GOT3 (cell line): Measurements from ENCODE around the gene ADAMTS14.
"Not testable (repeated sequence)": the region's sequence is repeated elsewhere in the genome, so short reads cannot be mapped to it uniquely, and the experiment has no call there.

ENCODE experiments used
- DNase-seq: peaks from one replicate; lab custom pipeline; 2025; ENCODE audit warnings: mixed read lengths; lab: John Stamatoyannopoulos, UW

The ADAMTS14 gene, protein sequence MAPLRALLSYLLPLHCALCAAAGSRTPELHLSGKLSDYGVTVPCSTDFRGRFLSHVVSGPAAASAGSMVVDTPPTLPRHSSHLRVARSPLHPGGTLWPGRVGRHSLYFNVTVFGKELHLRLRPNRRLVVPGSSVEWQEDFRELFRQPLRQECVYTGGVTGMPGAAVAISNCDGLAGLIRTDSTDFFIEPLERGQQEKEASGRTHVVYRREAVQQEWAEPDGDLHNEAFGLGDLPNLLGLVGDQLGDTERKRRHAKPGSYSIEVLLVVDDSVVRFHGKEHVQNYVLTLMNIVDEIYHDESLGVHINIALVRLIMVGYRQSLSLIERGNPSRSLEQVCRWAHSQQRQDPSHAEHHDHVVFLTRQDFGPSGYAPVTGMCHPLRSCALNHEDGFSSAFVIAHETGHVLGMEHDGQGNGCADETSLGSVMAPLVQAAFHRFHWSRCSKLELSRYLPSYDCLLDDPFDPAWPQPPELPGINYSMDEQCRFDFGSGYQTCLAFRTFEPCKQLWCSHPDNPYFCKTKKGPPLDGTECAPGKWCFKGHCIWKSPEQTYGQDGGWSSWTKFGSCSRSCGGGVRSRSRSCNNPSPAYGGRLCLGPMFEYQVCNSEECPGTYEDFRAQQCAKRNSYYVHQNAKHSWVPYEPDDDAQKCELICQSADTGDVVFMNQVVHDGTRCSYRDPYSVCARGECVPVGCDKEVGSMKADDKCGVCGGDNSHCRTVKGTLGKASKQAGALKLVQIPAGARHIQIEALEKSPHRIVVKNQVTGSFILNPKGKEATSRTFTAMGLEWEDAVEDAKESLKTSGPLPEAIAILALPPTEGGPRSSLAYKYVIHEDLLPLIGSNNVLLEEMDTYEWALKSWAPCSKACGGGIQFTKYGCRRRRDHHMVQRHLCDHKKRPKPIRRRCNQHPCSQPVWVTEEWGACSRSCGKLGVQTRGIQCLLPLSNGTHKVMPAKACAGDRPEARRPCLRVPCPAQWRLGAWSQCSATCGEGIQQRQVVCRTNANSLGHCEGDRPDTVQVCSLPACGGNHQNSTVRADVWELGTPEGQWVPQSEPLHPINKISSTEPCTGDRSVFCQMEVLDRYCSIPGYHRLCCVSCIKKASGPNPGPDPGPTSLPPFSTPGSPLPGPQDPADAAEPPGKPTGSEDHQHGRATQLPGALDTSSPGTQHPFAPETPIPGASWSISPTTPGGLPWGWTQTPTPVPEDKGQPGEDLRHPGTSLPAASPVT

DNA sequence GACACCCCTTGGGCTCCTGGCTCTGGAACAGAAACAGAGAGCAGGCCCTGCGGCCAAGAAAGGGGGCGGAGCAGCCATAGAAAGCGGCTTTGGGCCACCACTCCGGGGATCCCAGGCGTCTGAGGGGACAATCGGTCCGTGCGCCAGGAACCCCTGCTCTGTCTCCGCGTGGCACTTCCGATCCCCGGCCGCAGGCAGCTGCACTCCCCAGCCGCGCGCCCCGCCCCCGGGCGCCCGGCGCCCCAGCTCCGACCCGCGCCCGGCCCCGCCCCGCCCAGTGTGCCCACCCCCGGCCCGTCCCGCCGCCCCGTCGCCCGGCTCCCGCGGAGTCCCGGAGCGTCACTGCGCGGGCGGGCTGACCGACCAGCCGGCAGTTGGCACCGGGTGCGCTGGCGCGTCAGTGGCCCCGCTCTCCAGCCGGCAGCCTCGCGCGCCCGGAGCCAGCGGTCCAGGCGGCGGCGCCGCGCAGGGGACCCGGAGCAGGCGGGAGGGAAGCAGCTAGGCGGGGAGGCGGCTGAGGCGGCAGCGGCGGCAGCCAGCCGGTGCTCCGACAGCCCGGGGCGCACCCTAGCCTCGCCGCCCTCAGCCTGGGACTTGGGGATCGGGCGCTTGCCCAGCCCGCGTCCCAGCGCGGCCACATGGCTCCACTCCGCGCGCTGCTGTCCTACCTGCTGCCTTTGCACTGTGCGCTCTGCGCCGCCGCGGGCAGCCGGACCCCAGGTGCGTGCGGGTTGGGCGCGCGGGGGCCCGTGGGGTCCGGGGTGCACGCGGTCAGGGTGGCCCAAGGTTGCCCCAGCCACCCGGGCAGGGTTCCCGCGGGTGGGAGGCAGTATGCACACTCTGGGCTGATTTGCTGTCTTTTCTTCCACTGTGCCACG is at the start of gene ADAMTS14:
Gene ADAMTS14 (plus strand): TSS at position 342 of the 878 bp plus-strand sequence. CDS start 297 bp downstream, at position 639.
- no peak for DNase-seq

DNA sequence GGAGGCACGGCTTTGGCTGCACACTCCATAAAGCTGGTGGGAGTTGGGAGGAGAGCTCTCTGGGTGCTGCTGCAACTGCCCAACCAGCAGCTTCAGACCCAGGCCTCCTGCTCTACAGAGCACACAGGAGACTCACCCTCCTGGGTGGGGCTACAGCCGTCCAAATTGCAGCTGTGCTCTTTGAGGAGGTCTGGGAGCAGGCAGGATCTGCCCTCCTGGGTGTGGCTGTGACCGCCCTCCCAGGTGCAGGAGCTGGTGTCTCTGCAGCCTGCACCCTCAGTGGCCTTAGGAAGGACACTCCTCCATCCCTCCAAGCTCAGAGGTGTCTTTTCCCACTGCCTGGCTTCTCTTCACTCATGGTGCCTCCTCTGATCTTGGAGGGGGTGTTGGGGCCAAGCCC is 49.8 kb upstream of the ADAMTS14 start:
- no peak for DNase-seq

DNA sequence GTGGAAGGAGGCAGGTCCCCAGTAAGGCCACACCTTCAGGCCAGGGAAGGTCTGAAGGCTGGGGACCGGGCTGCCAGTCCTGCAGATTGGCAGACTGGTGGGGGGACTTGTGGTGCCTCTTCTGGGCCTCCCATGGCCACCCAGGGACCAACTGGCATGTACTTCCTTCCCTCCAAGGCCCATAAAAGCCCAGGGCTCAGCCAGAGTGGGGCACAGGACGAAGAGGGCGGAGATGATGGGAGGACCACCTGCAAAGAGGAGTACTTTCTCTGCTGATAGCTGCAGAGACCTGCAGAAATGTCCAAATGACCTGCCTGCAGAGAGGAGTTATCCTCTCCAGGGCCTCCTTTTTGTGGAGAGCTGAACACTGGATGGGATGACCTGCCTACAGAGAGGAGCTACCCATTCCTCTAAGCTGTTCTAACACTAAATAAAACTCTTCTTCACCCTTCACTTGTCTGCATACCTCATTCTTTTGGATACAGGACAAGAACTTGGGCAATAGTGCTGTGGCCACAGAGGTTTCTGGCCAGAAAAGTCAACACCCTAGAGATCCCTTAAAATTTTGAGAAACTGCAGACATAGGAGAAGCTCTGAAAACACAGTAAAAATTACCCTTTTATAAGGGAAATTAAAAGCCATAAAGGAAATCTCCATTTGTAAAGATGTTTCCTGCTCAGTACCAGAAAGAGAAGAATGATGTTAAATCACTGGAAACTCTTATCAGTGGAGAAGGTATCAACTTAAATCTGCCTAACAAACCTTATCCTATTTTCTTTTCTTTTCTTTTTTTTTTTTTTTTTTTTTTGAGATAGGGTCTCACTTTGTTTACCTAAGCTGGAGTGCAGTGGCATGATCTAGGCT is 49.1 kb upstream of the ADAMTS14 start:
- no peak for DNase-seq

DNA sequence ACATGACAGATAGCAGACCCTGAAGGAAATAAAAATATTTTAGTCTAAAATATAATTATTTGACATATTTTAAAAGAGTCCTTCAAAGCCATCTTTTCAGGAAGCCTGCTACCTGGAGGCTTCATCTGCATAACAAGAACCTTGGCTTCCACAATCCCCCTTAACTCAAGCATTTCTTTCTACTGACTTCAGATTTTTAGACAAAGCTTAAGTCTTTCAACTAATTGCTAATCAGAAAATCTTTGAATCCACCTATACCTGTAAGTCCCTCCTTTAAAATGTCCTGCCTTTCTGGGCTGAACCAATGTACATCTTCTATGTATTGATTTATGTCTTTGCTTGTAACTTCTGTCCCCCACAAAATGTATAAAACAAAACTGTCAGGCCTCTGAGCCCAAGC is 46.2 kb upstream of the ADAMTS14 start:
- no peak for DNase-seq

DNA sequence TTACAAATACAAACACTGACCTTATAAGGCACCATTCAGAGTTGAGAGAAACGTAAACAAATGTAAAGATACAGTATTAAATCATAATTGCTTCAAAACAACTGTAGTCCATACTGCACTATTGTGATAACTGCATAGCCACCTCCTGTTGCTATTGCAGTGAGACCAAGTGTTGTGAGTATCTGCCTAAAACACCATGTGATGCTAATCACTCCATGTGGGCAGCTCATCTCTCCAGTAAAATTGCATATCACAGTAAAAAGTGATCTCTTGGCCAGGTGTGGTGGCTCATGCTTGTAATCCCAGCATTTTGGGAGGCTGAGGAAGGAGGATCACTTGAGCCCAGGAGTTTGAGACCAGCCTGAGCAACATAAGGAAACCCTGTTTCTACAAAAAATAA is 43.0 kb upstream of the ADAMTS14 start:
- DNase-seq, result no peak

DNA sequence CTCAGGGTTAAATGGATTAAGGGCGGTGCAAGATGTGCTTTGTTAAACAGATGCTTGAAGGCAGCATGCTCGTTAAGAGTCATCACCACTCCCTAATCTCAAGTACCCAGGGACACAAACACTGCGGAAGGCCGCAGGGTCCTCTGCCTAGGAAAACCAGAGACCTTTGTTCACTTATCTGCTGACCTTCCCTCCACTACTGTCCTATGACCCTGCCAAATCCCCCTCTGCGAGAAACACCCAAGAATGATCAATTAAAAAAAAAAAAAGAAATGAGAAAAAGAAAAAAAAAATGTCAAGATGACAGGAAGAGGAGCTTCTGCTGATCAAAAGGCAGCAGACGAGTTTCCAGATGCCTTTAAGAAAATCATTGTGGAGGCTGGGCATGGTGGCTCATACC is 40.6 kb upstream of the ADAMTS14 start:
- DNase-seq, result not testable (repeated sequence)

DNA sequence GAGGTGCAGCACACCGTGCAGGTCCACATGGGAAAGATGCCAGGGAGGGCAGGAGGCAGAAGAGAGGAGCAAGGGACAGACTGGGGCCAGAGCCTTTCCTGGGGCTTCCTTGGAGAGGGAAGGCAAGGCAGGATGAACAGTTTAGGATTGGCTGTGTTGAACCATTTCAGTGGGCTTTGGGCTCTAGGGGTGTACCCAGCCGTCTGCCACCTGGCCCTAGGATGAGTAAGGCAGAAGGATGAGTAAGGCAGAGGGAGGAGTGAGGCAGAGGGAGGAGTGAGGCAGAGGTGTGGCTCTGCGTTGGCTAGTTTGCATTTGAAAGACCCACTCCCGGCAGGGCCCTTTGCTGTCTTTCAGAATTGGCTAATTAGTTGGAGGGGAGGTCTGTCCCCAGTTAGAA is 38.3 kb upstream of the ADAMTS14 start:
- no peak for DNase-seq

DNA sequence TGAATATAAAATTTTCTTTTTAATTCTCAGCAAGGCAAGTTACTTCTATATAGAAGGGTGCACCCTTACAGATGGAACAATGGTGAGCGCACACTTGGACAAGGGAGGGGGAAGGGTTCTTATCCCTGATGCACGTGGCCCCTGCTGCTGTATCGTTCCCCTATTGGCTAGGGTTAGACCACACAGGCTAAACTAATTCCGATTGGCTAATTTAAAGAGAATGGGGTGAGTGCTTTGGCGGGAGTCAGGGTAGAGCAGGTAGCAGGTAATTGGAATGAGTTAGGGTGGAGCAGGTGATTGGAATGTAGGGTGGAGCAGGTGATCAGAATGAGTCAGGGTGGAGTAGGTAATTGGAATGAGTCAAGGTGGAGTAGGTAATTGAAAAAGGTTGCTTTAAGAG is 37.8 kb upstream of the ADAMTS14 start:
- not testable (repeated sequence) for DNase-seq

DNA sequence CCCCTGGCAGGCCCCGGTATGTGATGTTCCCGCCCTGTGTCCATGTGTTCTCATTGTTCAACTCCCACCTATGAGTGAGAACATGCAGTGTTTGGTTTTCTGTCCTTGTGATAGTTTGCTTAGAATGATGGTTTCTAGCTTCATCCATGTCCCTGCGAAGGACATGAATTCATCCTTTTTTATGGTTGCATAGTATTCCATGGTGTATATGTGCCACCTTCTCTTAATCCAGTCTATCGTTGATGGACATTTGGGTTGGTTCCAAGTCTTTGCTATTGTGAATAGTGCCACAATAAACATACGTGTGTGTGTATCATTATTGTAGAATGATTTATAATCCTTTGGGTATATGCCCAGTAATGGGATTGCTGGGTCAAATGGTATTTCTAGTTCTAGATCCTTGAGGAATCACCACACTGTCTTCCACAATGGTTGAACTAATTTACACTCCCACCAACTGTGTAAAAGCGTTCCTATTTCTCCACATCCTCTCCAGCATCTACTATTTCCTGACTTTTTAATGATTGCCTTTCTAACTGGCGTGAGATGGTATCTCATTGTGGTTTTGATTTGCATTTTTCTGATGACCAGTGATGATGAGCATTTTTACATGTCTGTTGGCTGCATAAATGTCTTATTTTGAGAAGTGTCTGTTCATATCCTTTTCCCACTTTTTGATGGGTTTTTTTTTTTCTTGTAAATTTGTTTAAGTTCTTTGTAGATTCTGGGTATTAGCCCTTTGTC is 32.5 kb upstream of the ADAMTS14 start:
- not testable (repeated sequence) for DNase-seq

DNA sequence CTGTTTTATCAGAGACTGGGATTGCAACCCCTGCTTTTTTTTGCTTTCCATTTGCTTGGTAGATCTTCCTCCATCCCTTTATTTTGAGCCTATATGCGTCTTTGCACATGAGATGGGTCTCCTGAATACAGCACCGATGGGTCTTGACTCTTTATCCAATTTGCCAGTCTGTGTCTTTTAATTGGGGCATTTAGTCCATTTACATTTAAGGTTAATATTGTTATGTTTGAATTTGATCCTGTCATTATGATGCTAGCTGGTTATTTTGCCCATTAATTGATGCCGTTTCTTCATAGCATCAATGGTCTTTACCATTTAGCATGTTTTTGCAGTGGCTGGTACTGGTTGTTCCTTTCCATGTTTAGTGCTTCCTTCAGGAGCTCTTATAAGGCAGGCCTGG is 29.0 kb upstream of the ADAMTS14 start:
- DNase-seq, result not testable (repeated sequence)

DNA sequence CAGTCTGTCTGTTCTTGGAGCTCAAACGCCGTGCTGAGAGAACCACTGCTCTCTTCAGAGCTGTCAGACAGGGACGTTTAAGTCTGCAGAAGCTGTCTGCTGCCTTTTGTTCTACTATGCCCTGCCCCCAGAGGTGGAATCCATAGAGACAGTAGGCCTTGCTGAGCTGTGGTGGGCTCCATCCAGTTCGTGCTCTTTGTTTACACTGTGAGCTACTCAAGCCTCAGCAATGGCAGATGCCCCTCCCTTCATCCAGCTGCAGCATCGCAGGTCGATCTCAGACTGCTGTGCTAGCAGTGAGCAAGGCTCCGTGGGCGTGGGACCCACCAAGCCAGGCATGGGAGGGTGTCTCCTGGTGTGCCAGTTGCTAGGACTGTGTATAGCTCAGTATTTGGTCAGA is 27.3 kb upstream of the ADAMTS14 start:
- not testable (repeated sequence) for DNase-seq

DNA sequence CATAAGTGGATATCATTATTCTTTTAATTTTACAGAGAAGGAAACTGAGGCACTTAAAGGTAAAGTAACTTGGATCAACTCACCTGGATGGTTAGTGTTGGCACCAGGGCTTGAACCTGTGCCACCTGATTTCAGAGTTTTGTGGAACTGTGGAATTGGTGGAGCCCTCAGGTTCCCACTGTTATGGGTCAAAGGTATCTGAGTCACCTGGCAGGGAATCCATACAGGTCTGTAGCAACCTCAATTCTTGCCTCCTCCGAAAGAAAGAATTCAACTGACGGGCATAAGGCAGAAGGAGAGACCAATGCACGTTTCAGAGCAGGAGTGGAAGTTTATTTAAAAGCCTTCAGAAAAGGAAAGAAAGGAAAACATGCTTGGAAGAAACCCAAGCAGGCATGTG is 25.2 kb upstream of the ADAMTS14 start:
- DNase-seq, result no peak

DNA sequence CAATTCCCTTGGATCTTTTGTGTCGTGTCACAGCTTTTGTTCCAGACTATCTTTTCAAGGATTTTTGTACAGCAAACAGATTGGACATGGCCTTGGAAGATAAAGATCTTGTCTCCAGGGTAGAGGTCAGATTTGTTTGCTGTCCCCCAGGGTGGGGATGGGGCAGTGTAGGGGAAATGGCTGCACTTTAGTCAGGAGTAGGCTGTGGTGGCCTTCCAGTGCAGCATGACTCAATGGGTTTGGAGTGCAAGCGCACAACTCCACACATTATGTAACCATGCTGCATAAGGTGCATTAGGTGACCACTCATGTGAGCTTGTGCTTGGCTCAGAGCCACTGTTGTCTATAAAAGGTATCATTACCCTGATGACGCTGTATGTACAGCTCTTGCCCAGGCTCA is 23.9 kb upstream of the ADAMTS14 start:
- DNase-seq, result no peak

DNA sequence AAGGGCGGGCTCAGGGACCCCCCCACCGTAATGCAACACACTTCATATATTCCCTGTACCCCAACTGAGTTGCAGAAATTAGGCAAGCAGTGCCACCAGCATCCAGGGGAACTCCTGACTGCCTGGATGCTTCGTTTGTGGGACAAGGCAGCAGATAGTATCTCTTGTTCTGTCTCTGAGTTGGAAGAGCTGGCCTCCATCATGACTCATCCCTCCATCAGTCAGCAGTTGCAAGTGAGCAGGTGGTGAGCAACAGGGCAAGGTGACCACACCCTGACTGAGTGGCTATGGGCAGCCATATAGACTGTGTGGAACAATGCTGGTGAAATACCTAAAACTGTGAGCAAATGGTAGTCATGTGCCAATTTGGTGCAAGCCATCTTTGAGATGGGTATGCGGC is 22.8 kb upstream of the ADAMTS14 start:
- DNase-seq, result no peak

DNA sequence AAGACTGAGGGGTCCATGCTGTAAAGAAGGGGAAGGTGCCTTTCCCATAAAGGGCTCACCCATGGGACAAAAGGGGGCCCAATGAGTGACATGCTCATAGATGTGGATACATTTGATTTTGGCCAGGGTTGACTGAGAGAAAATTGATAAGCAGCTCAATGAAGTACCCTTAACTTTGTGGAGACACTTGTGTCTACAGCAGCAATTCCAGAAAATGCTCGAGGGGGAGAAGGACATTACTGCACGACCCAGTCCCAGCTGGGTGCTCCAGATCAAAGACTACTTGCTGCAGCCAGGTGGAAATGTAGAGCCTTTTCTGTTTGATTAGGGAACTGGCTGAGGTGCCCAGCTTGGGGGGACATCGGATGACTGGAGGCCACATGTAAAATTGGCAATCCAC is 22.2 kb upstream of the ADAMTS14 start:
- DNase-seq, result no peak

DNA sequence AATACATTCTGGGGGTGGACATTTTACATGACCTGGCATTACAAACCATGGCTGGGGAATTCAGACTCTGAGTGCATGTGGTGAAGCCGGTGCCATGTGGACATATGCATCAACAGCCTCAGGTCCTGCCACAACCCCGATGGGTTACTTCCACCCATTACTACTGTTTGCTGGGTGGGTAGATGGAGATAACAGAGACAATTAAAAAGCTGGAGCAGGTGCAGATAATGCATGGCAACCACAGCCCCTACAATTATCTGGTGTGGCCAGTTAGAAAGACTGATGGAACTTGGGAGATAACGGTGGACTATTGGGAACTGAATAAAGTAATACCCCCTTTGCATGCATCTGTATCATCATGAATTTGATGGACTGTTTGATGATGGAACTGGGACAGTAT is 21.6 kb upstream of the ADAMTS14 start:
- DNase-seq, result no peak

DNA sequence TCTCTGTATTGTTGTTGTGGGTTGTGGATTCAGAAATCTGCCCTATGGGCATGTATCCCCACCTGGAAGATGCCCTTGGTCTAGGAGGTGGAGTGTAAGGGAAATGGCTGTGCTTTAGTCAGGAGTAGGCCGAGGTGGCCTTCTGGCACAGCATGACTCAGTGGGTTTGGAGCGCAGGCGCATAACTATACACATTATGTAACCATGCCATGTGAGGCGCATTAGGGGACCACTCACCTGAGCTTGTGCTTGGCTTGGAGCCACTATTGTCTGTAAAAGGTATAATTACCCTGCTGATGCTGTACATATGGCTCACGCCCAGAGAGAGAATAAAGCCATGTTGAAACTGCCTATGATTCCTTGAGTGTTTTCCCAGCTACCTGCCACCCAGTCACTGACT is 20.6 kb upstream of the ADAMTS14 start:
- no peak for DNase-seq

DNA sequence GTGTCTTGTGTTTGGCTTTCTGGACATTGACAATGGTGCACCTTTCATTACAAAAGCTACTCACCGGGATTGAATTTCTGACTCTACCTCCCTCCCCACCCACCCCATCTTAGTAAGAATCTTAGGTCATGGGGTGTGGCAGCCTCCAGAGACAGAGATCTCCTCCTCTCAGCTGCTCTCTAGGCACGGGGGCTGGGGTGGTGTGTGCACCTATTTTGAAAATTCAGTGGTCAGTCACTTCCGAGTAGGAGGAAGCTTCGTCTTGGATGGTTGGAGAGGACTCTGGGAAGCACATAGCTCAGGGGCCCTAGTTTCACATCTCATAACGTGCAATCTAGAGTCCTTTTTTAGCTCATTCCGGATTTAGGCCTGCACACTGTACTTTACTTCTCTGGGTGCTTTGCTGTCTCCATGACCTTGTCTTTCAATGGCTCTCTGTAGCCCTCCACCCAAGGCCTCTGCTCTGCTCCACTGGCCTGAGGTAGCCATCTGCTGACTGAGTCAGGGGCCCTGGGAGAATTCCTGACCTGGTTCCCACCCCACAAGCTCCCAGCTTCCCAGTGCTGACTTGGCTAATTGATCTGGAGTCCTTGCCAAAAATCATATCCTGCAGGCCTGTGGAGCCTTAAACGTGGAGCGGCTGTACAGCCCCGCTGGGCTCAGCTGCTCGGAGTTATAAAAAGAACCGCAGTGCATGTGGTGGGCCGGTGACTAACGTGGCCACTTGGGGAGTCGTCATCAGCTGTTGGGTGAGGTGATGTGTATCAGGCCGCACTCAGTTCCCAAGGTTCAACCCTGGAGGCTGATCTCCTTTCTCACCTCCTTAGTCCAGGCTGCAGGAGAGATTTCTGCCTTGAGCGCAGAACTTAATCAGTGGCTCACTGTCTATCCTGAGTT is 19.3 kb upstream of the ADAMTS14 start:
- peak; percentile 75 for DNase-seq

DNA sequence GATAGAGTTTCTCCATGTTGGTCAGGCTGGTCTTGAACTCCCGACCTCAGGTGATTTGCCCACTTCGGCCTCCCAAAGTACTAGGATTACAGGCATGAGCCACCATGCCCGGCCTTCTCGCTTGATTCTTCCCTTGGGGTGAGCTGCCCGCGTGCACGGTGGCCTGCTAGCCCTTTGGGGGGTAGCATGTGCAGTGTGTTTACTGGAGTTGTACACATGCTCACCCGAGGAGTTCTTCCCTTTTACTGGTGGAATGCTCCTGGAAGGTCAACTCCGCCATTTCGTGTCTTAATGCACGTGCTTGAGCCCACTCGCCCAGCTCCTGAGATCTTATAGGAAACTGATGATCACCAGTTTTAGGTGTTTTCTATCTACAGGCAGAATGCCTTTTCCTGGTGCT is 17.0 kb upstream of the ADAMTS14 start:
- no peak for DNase-seq
